B cell (primary cell): Measurements from ENCODE around the gene ST8SIA6.

Source experiments
- CTCF ChIP-seq: fragments of 200-600 bp; IDR thresholded peaks from one replicate; pipeline ENCODE4 v1.8.0; 2022; ENCODE audit warnings: antibody characterized with exemption, mild to moderate bottlenecking
- EZH2 ChIP-seq: IDR thresholded peaks from 2 replicates; pipeline ENCODE4 v1.6.1; 2012; ENCODE audit warnings: borderline replicate concordance, low read depth, mild to moderate bottlenecking, moderate library complexity, low read length; ENCODE audit not compliant: insufficient read depth, poor library complexity, severe bottlenecking

DNA sequence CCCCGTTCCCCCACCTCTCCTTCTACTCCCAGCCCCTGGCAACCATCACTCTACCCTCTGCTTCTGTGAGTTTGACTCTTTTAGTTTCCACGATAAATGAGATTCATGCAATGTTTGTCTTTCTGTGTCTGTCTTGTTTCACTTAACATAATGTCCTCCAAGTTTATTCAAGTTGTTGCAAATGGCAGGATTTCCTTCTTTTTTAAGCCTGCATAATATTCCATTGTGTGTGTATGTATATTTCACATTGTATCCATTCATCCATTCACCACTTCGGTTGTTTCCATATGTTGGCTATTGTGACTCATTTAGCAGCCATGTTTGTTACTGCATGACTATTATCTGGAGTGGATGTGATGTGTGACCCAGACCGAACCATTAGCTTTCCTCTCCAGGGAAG lies 162.0 kb downstream of the ST8SIA6 start:
- TF ChIP-seq CTCF (no peak), EZH2 (no peak)
